Left lung (tissue), 10 donors: ENCODE results near the gene ESRRB. TPM values are rescaled to one million over a fixed set of nuclear protein-coding genes. Genes with fewer than 3 reads are reported as not detected.

Experiments used
- ATAC-seq: fragments of 200-7000 bp; cut with Tn5 transposase; one replicate; pipeline ENCODE4 v1.9.1; 2020; ENCODE audit warnings: moderate library complexity
- DNase-seq, 4 donors: peaks; one replicate each; pipeline ENCODE4 v3.0.0-alpha.2; 2013 to 2020
- H3K27ac ChIP-seq, 2 donors: fragments of 200-600 bp; sonication (generic) in 1 of 2; one replicate each; pipeline versions ENCODE4 v1.5.0 to v1.8.0; 2020 to 2021
- H3K27me3 ChIP-seq, 2 donors: fragments of 200-600 bp; sonication (generic) in 1 of 2; one replicate each; pipeline versions ENCODE4 v1.5.0 to v1.8.0; 2020 to 2021
- H3K36me3 ChIP-seq, 2 donors: fragments of 200-600 bp; sonication (generic) in 1 of 2; one replicate each; pipeline versions ENCODE4 v1.5.0 to v1.8.0; 2020 to 2021
- H3K4me1 ChIP-seq, 2 donors: fragments of 200-600 bp; one replicate each; pipeline ENCODE4 v1.8.0; 2021
- H3K4me3 ChIP-seq, 2 donors: fragments of 200-600 bp; sonication (generic) in 1 of 2; one replicate each; pipeline versions ENCODE4 v1.5.0 to v1.8.0; 2020 to 2021; ENCODE audit warnings: mild to moderate bottlenecking in 1 of 2
- H3K9me3 ChIP-seq, 2 donors: fragments of 200-600 bp; sonication (generic) in 1 of 2; one replicate each; pipeline versions ENCODE4 v1.5.0 to v1.8.0; 2020 to 2021
- CTCF ChIP-seq, 2 donors: fragments of 200-600 bp; sonication (generic) in 1 of 2; IDR thresholded peaks; one replicate each; pipeline versions ENCODE4 v1.5.0 to v1.8.0; 2021; ENCODE audit warnings: antibody characterized with exemption in 2 of 2
- intact Hi-C, 2 donors: fragments of 100-400 bp; cut with DNase I; formaldehyde crosslinking; loops; one replicate each; pipeline versions ENCODE4 v1.11.2 to v1.14.2; 2022
- polyA plus RNA-seq, 6 donors: library from polyadenylated mRNA; unstranded; fragments of 120-200 nt; gene quantifications; one replicate each; pipeline ENCODE4 v1.2.1, GENCODE V29; 2013; ENCODE audit not compliant: insufficient read length in 6 of 6
- total RNA-seq, 2 donors: library from RNA; stranded (reverse); fragmentation: NEBNext Ultra II Directional; extraction: Animal tissue kit (Norgen Biotek cat#: 25700); gene quantifications; one replicate each; pipeline ENCODE4 v1.2.1, GENCODE V29; 2021
- donor health status: DM: no; HTN: yes; CAD: no.
- donor health status: DM: no; HTN: no; CAD: no.

Gene ESRRB
- total and polyA plus RNA-seq, 8 donors: 0.15 to 0.67 (median 0.40) TPM

GRCh38 chr14:76510181-76510580 lies 134.2 kb downstream of the ESRRB start:
- no peak for ATAC-seq
- intact Hi-C loops: no loop called here

GRCh38 chr14:76514213-76514998 lies 138.5 kb downstream of the ESRRB start:
- Histone ChIP-seq H3K36me3 (no peaks in the 10 kb centered on the region), H3K27ac (no peak overlapping the region), H3K4me1 (no peaks in the 10 kb centered on the region), H3K4me3 (no peak overlapping the region), H3K27me3 (peaks cover 0 to 11% of the 10 kb centered on the region in 2 donors), H3K9me3 (no peaks in the 10 kb centered on the region)
- TF ChIP-seq CTCF (IDR thresholded peaks at IDR 0.05): peak in 1 of 2 donors; percentile 19
- ATAC-seq (peak; percentile 60), DNase-seq (no peak)
- intact Hi-C loops: no loop called here

More at GRCh38 chr14:76510181-76510580, 134.2 kb downstream of the ESRRB start:
- no peak for DNase-seq
- Histone ChIP-seq H3K4me1 (no peaks in the 10 kb centered on the region), H3K36me3 (no peaks in the 10 kb centered on the region), H3K27me3 (peaks cover 0 to 18% of the 10 kb centered on the region in 2 donors), H3K9me3 (no peaks in the 10 kb centered on the region), H3K27ac (no peak overlapping the region), H3K4me3 (no peak overlapping the region)
- TF ChIP-seq CTCF (IDR thresholded peaks at IDR 0.05): no peak

GRCh38 chr14:76516884-76517283 lies 140.9 kb downstream of the ESRRB start:
- TF ChIP-seq CTCF (IDR thresholded peaks at IDR 0.05): no peak
- no peak overlapping the region for H3K4me3 ChIP-seq
- no peak overlapping the region for H3K27ac ChIP-seq
- no peak for DNase-seq
- intact Hi-C loops: no loop called here
- peaks cover 0 to 9% of the 10 kb centered on the region in 2 donors for H3K9me3 ChIP-seq
- no peaks in the 10 kb centered on the region for H3K4me1 ChIP-seq
- no peak for ATAC-seq
- H3K27me3 ChIP-seq: peaks cover 0 to 4% of the 10 kb centered on the region in 2 donors
- H3K36me3 ChIP-seq: no peaks in the 10 kb centered on the region

- DNase-seq (no peak), ATAC-seq (no peak)
- Histone ChIP-seq H3K4me3 (no peak overlapping the region), H3K4me1 (no peaks in the 10 kb centered on the region), H3K36me3 (no peaks in the 10 kb centered on the region), H3K27ac (no peak overlapping the region), H3K27me3 (peaks cover 0 to 3% of the 10 kb centered on the region in 2 donors), H3K9me3 (peaks cover 0 to 11% of the 10 kb centered on the region in 2 donors)
- TF ChIP-seq CTCF (IDR thresholded peaks at IDR 0.05): no peak
- intact Hi-C loops: no loop called here
These were observed 142.4 kb downstream of the ESRRB start for GRCh38 chr14:76518366-76518765.

GRCh38 chr14:76525106-76525821 lies 149.3 kb downstream of the ESRRB start:
- ATAC-seq: no peak
- Histone ChIP-seq H3K36me3 (no peaks in the 10 kb centered on the region), H3K4me3 (no peak overlapping the region), H3K27ac (no peak overlapping the region), H3K27me3 (peaks cover 0 to 10% of the 10 kb centered on the region in 2 donors), H3K4me1 (no peaks in the 10 kb centered on the region), H3K9me3 (peaks cover 0 to 11% of the 10 kb centered on the region in 2 donors)
- no peak for DNase-seq
- no peak for TF ChIP-seq CTCF (IDR thresholded peaks at IDR 0.05)
- intact Hi-C loops: no loop called here
